Kidney (tissue), 14 donors: ENCODE results near the gene KAT7. TPM values are rescaled to one million over a fixed set of nuclear protein-coding genes. Genes with fewer than 3 reads are reported as not detected.
A peak's percentile ranks its signal among the peaks of the same experiment; 100 is the strongest.

Experiments
- DNase-seq, 5 donors: peaks; one replicate each; pipeline ENCODE4 v3.0.0-alpha.2; 2013 to 2020
- FAIRE-seq: peaks from 2 replicates; lab custom pipeline; 2012; peaks lifted over from hg19 to GRCh38; lab: Jason Lieb, UNC
- H3K27ac ChIP-seq, 2 donors: one replicate each; pipeline ENCODE4 v1.7.0; 2013; ENCODE audit warnings: low read depth in 2 of 2, low read length in 2 of 2, inconsistent platforms in 1 of 2
- H3K27me3 ChIP-seq: one replicate; pipeline ENCODE4 v1.7.1; 2013; ENCODE audit warnings: low read length, inconsistent platforms; ENCODE audit not compliant: control insufficient read depth, insufficient read depth
- H3K36me3 ChIP-seq, 3 donors: one replicate each; pipeline versions ENCODE4 v1.7.0 to v1.7.1; 2013; ENCODE audit warnings: low read length in 3 of 3, control low read depth in 1 of 3, inconsistent platforms in 1 of 3; ENCODE audit not compliant: insufficient read depth in 3 of 3, control insufficient read depth in 2 of 3
- H3K4me1 ChIP-seq, 3 donors: one replicate each; pipeline versions ENCODE4 v1.7.0 to v1.7.1; 2013; ENCODE audit warnings: low read length in 3 of 3, inconsistent platforms in 1 of 3, low read depth in 1 of 3; ENCODE audit not compliant: control insufficient read depth in 2 of 3, insufficient read depth in 2 of 3
- H3K4me3 ChIP-seq, 3 donors: one replicate each; pipeline versions ENCODE4 v1.7.0 to v1.8.1; 2013; ENCODE audit warnings: low read length in 3 of 3, control low read depth in 1 of 3, inconsistent platforms in 1 of 3
- H3K9ac ChIP-seq, 3 donors: one replicate each; pipeline versions ENCODE4 v1.7.0 to v1.7.1; 2013; ENCODE audit warnings: low read length in 3 of 3, control low read depth in 1 of 3, inconsistent platforms in 1 of 3
- H3K9me3 ChIP-seq, 3 donors: one replicate each; pipeline versions ENCODE4 v1.7.0 to v1.7.1; 2013; ENCODE audit warnings: low read length in 3 of 3, control low read depth in 1 of 3, inconsistent platforms in 1 of 3; ENCODE audit not compliant: control insufficient read depth in 2 of 3, insufficient read depth in 1 of 3
- intact Hi-C: fragments of 100-400 bp; cut with DNase I; formaldehyde crosslinking; loops from one replicate; pipeline ENCODE4 v1.11.1; 2022
- polyA plus RNA-seq: library from polyadenylated mRNA; stranded (reverse); fragments of 350-450 nt; fragmentation: Illumina TruSeq; extraction: RNeasy Lipid Tissue Mini Kit (QIAGEN cat#74804); gene quantifications from one replicate; pipeline ENCODE4 v1.2.3, GENCODE V29; 2014; ENCODE audit warnings: low read depth, low replicate concordance; ENCODE audit not compliant: insufficient read depth
- total RNA-seq: library from RNA; stranded (reverse); fragmentation: NEBNext Ultra II Directional; extraction: Animal tissue kit (Norgen Biotek cat#: 25700); gene quantifications from one replicate; pipeline ENCODE4 v1.2.1, GENCODE V29; 2021
- TF ChIP-seq, protein P1 (sequence below): IDR thresholded peaks from 3 replicates; pipeline ENCODE4 v1.5.1; 2012; ENCODE audit warnings: mild to moderate bottlenecking, moderate library complexity, borderline replicate concordance; ENCODE audit not compliant: insufficient read depth; ENCODE audit errors: extremely low read depth
- donor health status: control.
- donor health status: control.
- donor health status: control.
- donor health status: control.
- donor health status: control.
- donor health status: DM: yes; HTN: yes; CAD: no.
- donor health status: Normal renal cell carcinoma (clear cell type).

KAT7 gene
- total and polyA plus RNA-seq, 2 donors from 2014 or later: 18.4 to 76.9 TPM

DNA sequence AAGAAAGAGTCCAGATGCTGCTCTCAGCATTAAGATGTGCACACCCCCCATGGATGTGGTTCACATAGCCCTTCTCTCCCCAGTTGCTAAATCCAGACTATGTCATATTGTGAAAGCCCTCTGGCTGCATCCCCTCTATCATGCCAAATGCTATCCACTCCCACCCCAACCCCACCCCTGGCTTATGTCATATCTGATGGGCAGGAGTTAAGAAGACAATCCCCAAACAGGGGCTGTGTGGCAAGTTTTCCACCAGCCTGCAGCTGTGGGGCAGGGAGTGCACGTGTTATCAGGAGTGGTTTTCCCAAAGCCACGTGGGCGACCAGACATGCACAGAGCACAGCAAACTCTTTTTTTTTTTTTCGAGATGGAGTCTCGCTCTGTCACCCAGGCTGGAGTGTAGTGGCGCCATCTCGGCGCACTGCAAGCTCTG, 34.5 kb upstream of the KAT7 start:
- intact Hi-C loops: no loop called here
- Histone ChIP-seq H3K4me1 (peaks cover 0 to 2% (median 0%) of the 10 kb centered on the region in 3 donors), H3K4me3 (no peak overlapping the region), H3K9me3 (no peaks in the 10 kb centered on the region), H3K27ac (no peak overlapping the region), H3K9ac (no peak overlapping the region), H3K27me3 (no peaks in the 10 kb centered on the region), H3K36me3 (no peaks in the 10 kb centered on the region)
- TF ChIP-seq, protein P1, sequence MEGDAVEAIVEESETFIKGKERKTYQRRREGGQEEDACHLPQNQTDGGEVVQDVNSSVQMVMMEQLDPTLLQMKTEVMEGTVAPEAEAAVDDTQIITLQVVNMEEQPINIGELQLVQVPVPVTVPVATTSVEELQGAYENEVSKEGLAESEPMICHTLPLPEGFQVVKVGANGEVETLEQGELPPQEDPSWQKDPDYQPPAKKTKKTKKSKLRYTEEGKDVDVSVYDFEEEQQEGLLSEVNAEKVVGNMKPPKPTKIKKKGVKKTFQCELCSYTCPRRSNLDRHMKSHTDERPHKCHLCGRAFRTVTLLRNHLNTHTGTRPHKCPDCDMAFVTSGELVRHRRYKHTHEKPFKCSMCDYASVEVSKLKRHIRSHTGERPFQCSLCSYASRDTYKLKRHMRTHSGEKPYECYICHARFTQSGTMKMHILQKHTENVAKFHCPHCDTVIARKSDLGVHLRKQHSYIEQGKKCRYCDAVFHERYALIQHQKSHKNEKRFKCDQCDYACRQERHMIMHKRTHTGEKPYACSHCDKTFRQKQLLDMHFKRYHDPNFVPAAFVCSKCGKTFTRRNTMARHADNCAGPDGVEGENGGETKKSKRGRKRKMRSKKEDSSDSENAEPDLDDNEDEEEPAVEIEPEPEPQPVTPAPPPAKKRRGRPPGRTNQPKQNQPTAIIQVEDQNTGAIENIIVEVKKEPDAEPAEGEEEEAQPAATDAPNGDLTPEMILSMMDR: no peak
- DNase-seq (no peak), FAIRE-seq (no peak)

DNA sequence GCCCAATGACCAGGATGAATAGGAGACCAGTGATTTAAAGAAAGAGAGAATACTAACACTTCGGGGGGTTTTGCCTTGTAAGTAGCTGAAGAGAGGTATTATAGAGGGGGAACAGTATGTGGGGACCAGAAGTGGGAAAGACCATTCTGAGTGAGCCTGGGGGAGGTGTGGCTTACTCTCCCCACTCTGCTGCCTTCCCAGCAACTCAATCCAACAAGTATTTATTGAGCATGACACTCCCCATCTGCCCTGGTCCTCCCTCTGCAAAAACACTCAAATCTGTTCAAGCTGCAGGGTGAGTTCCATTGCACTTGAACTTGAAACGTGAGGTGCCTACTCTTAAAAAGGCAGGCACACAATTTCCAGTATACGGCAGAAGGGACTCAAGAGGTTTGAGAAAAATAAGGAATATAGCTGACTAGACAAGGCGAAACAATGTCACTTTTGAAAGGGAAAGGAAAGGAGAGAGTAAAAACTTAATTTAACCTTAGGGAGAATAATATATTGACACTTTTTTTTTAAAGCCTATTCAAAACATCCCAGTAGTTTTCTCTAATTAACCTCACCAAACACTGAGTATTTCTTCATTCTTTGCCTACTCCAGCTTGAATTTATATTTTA, 32.7 kb upstream of the KAT7 start:
- Histone ChIP-seq H3K4me3 (no peak overlapping the region), H3K9ac (no peak overlapping the region), H3K27me3 (no peaks in the 10 kb centered on the region), H3K4me1 (peaks cover 0 to 2% (median 0%) of the 10 kb centered on the region in 3 donors), H3K9me3 (no peaks in the 10 kb centered on the region), H3K36me3 (no peaks in the 10 kb centered on the region), H3K27ac (no peak overlapping the region)
- TF ChIP-seq, protein P1: no peak
- DNase-seq (peak in 3 of 5 donors; percentile 36 to 75 (median 72)), FAIRE-seq (no peak)
- intact Hi-C loops: no loop called here

DNA sequence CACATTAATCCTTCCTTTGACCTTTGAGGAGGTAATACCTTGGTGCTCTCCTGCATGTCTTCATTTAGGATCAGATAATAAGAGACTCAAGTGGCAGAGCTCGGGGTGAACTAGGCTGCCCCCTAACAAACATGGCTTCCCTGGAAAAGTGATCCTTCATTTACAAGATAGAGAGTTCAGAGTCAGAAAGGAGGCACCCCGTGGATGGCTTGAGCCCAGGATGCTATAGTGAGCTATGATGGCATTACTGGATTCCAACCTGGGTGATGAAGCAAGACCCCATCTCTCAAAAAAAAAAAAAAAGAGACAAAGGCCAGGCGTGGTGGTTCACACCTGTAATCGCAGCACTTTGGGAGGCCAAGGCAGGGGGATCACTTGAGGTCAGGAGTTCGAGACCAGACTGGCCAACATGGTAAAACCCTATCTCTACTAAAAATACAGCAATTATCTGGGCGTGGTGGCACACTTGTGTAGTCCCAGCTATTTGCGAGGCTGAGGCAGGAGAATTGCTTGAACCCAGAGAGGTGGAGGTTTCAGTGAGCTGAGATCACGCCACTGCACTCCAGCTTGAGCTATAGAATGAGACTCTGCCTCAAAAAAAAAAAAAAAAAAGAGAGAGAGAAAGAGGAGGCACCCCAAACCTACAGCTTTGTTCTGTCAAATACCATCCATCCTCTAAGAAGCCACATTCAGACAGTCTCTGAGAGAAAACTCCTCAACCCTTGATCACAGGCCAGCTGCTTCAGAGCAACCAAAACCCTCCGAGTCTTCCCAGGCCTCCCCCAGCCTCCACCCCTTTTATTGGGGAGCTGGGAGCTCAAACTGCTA, 31.9 kb upstream of the KAT7 start:
- intact Hi-C loops: no loop called here

More for the DNA sequence above, 31.9 kb upstream of the KAT7 start:
- Histone ChIP-seq H3K4me3 (no peak overlapping the region), H3K4me1 (peaks cover 0 to 2% (median 0%) of the 10 kb centered on the region in 3 donors), H3K27me3 (no peaks in the 10 kb centered on the region), H3K9ac (no peak overlapping the region), H3K27ac (no peak overlapping the region), H3K9me3 (no peaks in the 10 kb centered on the region), H3K36me3 (no peaks in the 10 kb centered on the region)
- TF ChIP-seq, protein P1: no peak
- no peak for FAIRE-seq
- no peak for DNase-seq
